T-helper 2 cell treated with Interferon-gamma antibody and Interleukin-4, amounts not matched to agents 100 ng/mL and 5 ng/mL, for 36 hours (primary cell): ENCODE data around the gene RSRP1. TPM values are rescaled to one million over a fixed set of nuclear protein-coding genes. Genes with fewer than 3 reads are reported as not detected.

Experiments used
- intact Hi-C: fragments of 100-400 bp; cut with micrococcal nuclease; formaldehyde crosslinking; loops from one replicate; pipeline ENCODE4 v1.15.1; 2023
- total RNA-seq: library from RNA; stranded (reverse); gene quantifications from 2 replicates; pipeline ENCODE4 v1.2.3, GENCODE V29; 2022

The RSRP1 gene
- total RNA-seq, 1 donor from 2014 or later: 200 TPM

DNA sequence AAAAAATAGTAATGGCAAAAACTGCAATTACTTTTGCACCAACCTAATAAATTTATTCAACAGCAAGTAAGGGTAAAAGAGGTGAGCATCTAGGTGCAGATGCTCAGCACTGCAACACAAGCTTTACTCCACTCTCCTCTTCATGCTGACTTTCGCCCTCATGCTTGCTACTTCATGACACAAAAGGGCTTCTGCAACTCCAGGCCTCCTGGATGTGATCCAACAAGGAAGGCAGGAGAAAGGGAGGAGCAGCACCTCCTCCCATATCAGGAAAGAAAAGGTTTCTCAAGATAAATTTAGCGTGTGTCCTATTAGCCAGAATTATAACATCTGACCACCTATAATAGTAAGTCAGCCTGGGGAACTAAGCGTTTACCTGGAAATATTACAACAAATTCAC lies 26.6 kb downstream of the RSRP1 start:
- intact Hi-C loops: no loop called here

DNA sequence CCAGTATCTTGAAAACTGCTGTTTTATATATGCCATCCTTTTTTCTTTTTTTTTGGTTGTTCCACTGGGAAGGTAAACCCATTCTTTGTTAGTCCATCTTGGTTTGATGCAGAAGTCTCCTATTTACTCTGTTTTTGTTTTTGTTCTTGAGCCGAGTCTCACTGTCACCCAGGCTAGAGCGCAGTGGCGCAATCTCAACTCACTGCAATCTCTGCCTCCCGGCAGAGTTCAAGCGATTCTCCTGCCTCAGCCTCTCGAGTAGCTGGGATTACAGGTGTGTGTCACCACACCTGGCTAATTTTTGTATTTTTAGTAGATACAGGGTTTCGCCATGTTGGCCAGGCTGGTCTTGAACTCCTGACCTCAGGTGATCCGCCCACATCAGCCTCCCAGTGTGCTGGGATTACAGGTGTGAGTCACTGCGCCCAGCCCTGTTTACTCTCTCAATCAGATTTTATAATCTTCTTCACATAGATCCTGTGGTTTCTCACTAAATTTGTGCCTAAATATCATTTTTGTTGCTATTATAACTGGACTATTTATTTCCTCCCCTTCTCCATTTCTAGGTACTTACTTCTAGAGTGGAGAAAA lies 27.5 kb downstream of the RSRP1 start:
- intact Hi-C loops: no loop called here

DNA sequence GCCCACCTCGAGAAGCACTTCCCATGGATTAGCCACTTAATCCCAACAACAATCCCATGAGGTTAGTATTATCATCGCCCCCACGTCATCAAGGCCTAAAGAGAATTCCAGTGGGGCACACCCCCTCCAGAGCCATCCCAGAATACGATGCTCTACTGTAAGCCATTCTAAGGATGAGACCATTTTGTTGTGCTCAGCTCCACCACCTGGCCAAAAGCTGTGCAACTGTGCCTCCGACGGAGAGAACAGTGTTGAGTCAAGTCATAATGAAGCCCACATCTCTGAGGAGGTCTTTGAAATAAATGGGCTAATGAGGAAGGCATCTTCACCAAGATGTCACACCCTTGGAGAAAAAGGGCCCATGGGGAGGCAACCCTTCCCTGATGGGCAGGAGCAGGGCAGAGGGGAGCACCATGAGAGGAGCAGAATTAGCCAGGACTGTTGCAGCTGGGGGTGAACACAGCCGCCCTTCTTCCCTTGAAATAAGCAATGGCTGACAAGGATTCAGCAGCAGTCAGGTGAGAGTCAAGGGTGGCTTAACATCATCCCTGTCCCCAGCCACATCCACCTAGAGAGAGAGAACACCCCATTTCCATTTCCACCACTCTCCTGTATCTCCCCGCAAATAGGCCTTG lies 29.5 kb downstream of the RSRP1 start:
- intact Hi-C loops: no loop called here

DNA sequence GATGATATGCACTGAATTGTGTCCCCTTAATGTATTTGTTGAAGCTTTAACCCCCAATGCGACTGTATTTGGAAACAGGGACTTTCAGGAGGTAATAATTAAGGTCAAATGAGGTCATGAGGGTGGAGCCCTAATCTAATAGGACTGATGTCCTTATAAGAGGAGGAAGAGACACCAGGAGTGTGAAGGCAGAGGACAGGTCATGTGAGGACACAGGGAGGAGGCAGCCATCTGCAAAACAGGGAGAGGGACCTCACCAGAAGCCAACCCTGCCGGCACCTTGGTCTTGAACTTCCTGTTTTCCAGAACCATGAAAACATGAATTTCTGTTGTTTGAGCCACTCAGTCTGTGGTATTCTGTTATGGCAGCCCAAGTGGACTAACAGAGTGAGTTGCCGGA lies 30.2 kb downstream of the RSRP1 start:
- intact Hi-C loops: no loop called here

DNA sequence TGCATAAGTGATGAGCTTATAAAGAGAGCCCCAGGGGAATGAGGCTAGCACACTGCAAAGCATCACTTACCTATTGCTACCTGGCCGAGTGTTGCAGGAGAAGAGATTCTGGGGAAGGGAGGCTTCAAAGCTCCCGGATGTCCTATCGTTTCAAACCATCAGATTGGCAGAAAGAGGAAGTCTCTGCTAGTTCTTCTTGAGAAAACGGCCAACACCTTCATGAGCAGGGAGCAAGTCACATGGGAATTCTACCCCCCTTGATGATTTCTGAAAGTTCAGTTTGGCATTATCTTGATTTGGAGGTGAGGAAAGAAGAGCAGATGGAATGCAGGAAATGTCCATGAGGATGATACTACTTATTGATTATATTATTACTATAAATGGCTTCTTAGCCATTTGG lies 31.1 kb downstream of the RSRP1 start:
- intact Hi-C loops: no loop called here

DNA sequence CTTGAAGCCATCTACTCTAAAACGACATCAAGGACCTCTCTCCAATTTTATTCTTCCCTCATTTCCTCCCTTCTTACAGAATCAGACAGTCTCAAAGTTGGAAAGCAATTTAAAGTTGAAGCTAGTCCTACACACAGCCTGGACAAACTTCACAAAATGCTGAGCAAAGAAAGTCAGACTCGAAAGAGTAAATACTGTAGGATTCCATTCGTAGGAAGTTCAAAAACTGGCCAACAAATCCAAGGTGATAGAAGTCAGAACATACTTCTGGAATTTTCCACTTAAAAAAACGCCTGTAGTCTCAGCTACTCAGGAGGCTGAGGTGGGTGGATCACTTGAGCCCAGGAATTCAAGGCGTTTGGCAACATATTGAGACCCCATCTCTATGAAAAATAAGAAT lies 34.5 kb downstream of the RSRP1 start:
- intact Hi-C loops: no loop called here

DNA sequence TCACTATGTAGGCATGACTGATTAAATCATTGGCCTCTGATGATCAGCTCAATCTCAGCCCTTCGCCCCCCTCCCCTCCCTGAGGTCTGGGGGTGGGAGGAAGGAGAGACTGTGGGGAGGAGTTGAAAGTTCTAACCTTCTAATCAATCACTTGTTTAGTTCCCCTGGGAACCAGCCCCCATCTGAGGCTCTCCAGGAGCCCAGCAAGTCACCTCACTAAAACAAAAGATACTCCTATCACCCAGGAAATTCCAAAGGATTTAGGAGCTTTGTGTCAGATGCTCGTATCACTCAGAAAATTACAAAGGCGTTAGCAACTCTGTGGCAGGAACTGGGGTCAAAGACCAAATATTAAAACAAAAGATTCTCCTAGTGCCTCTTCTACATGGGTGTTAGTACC lies 36.5 kb downstream of the RSRP1 start:
- intact Hi-C loops: no loop called here

DNA sequence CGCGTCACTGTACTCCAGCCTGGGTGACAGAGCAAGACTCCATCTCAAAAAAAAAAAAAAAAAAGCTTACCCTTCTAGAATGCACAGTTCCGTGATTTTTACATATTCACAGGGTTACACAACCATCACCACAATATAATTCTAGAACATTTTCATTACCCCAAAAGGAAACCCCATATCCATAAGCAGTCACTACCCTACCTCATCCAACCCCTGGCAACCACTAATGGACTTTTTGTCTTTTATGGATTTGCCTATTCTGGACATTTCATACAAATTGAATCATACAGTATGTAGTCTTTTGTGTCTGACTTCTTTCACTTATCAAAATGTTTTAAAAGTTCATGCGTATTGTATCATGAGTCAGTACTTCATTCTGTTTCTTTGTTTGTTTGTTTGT lies 37.7 kb downstream of the RSRP1 start:
- intact Hi-C loops: no loop called here

DNA sequence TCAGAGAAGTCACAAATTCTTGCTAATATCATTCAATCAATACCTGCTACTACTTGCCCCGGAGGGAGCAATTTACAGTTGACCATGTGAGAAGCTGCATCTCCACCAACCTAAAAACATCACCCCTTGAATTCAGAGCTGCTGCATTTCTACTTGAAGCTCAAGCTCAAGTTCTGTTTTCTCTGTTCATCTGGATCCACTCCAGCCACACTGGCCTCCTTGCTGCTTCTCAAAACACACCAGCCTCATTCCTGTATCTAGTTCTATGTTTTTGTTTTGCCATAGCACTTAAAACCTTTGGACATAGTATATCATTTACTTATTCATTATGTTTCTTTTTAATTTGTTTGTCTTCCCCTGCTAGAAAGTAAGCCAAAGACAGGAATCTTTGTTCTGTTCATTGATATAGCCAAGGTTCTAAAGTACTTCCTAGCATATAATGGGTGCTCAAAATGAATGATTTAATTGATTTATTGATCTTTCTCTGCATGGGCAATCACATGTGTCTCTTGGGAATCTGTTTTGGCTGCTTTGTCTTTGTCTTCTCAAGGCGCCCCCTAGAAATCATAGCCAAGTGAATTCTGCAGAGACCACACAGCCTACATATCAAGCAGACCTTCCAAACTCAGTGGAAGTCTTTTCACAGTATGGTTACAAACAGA lies 38.6 kb downstream of the RSRP1 start:
- intact Hi-C loops: no loop called here

DNA sequence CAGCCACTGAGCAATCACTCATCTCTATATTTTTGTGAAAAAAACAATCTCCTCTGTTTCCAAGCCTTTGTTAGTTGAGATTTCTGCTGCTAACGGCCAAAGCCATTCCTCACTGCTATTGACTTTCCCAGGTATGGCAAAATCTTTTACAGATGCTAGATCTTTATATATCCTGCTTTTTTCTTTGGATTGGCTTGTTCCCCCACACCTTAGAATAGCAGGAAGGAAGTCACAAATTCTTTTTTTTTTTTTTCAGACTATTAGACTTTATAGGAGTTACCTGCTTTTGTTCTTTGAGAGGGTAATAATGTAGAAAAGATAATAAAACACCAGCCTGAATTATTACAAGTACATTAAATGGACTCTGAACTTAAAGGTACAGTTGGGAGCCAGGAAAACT lies 39.2 kb downstream of the RSRP1 start:
- intact Hi-C loops: no loop called here

DNA sequence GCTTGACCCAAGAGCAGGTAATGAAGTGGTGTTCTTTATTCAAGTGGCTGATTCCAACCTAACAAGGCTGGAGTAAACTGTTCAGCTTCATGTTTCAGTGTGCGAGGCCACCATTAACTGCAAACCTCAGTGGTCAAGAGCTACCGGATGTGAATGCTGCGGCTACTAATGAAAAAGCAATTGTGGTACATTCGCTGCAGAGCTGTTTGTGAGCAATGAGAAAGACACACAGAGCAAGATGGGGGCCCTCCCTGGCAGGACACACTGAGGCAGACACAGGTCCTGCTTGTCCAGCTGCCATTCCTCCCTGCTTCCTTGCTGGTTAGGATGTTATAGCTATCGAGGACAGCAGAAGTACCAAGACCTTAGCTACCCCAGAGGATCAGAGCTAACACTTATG lies 41.1 kb downstream of the RSRP1 start:
- intact Hi-C loops: no loop called here

DNA sequence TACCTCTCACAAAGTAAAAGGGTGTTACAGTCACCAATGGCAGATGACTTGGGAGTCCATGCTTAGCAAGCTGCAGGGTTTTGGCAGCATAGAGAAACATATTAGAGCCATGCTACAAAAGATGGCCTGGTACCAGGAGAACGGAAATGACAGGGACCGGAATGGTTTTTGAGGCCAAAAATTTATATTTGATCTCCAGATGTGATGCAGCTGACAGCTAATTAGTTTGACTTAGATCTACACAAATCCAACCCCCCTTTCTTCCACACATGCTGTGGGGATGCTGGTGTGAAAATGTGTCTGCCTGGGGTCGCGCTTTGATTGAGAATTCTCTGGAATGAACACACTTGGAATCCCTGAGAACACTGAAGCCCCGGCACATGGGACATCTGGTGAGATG lies 41.5 kb downstream of the RSRP1 start:
- intact Hi-C loops: loop anchor here (1.0 kb wide), 1 partner anchor 357 kb away; no protein-coding TSS in a partner anchor

DNA sequence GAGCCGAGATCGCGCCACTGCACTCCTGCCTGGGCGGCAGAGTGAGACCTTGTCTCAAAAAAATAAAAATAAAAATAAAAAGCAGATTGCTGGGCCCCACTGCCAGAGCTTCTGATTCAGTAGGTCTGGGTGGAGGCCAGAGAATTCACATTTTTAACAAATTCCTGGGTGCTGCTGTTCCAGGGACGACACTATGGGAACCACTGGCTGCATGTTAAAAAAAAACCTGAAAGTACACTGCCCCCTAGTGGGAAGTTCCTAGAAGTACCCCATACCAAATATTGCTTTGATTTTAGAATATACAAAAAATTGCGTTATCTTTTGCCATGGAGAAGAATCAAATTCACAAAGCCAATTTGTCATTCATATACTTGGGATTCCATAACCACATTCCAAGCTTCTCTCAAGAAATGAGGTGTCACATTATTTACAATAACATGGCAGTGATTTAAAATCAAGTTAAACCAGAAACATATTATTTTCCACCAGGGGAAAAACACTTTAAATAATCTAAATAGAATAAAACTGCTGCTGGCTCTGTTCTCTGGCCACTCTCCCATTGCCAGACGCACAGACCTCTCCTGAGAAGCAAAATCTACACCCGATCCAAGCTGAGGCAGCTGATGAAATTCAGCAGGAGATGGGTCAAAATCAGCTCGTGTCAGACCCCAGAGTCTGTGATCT lies 42.3 kb downstream of the RSRP1 start:
- intact Hi-C loops: loop anchor here (1.0 kb wide), 1 partner anchor 357 kb away; no protein-coding TSS in a partner anchor

DNA sequence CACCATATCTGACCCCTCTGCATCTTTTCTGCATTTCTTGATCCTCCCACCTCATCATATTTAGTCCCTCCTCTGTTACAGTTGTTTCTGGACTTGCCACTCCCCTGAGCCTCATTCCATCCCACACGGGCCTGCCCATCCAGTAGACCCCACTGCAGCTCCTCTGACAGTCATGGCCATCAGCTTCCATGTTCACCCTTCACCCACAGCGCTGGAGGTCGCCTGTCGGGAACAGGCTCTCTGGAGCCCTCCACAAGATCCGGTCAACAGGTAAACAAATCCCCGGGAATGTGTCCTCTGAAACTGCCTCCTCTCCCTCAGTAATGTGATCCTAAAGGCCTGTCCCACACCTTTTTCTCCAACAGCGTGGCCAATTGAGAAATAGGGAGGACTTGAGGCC lies 46.2 kb downstream of the RSRP1 start:
- intact Hi-C loops: no loop called here

DNA sequence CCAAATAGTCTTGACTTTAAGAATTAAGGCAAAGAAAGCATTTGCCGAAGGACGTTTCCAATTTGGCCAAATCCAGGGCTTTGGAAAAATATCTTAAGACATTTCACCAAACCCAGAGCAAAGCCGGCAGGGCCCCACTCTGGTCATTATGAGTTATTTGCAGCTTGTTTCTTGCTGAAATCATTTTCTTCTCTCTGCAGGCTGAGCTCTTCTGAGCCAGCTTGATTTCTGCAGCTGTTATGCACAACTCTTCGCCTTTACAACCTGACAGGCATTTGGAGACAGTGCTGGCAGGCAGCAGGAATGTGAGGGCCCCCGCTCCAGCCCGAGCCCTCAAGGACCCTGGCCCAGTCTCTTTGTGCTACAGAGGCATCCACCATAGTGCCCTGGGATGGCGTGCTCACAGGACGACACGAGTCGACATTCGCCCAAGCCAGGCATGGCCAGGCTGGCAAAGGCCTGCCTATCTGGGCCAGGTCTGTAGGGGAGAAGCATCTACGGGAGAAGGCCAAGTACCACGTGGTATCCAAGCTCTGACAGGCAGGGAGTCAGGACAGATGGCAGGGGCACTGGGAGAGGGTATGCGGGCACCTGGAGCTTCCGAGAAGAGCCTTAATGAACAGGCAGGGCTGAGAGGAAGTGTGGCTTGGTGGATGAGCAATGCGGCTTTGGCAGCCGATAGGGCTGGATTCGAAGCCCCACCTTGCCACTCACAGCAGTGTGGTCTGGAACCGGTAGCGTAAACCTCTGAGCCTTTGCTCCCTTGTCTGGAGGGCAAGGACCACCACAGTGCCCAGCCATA lies 47.2 kb downstream of the RSRP1 start:
- intact Hi-C loops: no loop called here

DNA sequence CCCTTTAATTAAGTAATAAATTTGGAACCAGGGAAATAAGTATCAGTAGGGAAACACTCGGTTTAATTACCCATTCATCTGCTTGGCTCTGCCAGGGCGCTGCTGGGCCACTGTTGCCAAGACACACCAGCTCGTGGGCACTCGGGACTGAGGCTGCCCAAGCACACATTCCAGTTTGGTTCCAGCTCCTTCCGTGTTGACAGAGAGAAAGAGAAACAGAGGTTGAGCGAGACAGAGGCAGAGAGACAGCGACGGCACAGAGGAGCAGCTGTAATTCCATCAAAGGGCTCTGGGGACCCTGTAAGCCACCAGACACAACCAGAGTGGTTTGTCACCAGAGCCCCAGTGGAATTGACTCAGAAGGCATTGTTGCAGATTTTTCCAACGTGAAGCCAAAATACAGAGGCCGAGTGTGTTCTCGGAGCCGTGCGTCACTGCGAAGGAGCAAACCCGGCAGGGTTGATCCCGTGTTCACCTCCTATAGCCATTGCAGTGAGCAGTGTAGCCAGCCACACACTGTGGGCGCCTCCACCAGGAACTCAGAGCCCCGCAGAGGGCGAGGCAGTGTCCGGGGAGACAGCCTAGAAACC lies 48.5 kb downstream of the RSRP1 start:
- intact Hi-C loops: no loop called here

DNA sequence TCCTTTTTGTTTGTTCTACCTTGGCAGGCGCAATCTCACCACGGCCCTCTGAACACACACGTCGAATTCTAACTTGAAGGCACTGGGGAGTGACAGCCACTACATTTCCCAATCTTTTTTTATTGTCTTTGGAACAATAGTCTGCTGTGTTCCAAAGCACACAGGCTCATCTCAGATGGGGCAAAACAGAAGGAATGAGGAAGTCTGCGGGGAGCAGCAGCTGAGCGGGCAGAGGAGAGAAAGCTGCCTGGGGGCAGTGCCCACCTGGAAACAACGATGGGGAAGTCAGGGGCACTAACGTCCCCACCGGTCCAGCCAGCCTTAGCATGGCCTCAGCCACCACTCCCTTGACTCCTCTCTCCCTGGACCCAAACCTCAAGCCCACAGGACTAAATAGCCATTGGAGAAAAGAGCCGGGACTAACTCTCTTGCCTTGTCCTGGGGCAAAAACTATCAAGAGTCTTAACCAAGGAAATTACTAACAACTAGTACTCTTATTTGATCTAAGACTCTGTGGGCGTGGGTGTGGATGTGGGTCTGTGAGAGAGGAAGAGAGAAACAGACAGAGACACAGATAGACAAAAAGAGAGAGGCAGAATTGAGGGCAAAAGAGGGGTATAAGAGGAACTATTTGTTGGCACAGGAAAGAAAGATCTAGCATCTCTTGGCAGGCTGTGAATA lies 49.1 kb downstream of the RSRP1 start:
- intact Hi-C loops: no loop called here

DNA sequence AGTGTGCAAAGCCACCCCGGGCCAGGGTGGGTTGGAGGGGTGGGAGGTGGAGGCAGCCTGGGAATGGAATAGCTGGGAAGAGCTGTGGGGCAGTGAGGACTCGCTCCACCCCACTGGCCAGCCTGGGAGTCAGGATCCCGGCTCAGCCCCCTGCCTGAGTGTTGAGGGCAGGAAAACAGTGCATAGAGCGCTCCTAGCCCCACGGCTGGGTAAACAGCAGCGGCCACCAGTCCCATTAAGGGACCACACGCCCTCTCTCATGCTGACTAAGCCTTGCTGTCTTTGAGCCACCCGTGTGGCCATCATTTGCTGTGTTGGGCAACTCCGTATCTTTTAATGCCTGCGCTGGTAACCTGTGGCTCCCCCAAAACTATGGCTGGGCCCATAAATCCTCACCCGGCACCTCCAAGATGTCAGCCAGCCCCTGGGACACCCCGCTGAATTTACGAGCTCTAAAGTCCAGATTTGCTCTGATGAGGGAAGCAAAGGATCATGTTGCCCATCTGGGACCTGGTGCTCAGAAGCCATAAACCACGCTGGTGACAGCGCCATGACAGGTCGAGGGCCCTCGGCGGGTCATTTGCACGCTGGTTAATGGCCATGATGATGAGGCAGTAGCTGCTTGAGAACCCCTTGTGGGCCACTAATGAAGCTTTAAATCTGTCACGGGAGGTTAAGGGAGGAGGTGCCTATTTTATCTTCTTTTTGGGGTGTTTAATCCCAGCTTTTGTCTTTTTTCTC lies 49.8 kb downstream of the RSRP1 start:
- intact Hi-C loops: no loop called here

DNA sequence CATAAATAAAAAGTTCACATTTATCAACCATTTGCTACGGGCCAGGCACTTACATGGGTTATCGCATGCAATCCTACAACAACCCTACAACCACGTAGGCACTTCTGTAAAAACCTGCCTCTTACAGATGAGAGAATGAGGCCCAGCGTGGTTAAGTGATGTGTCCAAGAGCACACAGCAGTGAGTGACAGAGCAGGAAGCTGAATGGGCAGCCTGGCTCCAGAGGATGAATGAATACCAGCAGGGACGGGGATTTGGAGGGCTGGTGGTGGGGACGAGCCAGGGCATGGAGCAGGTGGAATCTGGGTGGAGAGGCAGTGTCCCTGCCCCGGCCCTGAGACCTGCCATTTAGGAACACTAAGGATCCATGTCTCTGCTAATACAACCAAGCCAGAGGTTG lies 50.4 kb downstream of the RSRP1 start:
- intact Hi-C loops: no loop called here

DNA sequence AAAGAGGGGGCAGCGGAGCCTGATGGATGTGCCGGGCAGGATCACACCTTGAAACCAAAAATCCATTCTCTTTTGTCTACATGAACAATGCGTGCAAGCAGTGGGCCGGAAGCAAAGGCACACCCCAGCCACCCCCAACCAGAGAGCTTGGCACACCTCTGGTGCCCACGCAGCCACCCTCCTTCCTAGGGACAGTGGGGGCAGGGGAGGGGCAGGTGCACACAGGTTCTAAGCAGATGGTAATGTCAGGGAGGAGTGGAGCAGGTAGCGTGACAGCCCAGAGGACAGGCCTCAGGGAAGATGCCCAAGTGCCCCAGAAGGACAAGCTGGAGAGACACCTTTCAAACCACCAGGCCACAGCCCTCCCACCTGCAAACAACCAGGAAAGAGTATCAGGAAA lies 51.4 kb downstream of the RSRP1 start:
- intact Hi-C loops: no loop called here
